Measurements from ENCODE around the gene ALDOB.

The ALDOB gene

DNA sequence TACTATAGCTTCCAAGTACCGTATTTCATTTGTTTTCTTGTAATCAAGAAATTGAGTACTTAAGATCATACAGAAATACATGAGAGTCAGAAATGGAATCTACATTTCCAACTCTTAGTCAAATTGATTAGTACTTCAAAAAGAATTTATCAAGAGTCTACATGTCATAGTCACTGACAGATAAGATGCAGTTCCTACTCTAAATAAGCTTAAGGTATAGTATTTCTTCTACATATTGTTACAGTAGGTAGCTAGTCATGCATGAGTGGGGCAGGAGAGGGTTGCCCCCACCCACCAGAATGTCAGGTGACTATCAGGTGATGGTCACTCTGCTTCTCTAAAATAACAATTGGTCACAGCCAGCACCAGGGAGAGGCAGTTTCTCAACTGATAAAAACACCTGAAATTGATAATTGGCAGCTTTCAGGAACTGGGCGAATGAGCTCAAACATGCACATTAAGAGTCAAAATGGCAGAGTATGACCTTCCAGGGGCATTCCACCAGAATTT lies 53.7 kb downstream of the ALDOB start:
- DNase-seq, result no peak

DNA sequence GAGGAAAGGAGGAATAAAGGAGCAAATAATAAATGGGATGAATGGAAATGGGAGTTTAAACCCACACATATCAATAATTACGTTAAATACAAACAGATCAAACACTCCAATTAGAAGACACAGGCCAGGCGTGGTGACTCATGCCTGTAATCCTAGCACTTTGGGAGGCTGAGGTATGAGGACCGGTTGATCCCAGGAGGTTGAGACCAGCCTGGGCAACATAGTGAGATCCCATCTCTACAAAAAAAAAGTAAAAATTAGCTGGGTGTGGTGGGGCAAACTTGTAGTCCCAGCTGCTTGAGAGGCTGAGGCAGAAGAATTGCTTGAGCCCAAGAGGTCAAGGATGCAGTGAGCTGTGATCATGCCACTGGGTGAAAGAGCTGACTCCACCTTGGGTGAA lies 54.5 kb downstream of the ALDOB start:
- no peak for DNase-seq

DNA sequence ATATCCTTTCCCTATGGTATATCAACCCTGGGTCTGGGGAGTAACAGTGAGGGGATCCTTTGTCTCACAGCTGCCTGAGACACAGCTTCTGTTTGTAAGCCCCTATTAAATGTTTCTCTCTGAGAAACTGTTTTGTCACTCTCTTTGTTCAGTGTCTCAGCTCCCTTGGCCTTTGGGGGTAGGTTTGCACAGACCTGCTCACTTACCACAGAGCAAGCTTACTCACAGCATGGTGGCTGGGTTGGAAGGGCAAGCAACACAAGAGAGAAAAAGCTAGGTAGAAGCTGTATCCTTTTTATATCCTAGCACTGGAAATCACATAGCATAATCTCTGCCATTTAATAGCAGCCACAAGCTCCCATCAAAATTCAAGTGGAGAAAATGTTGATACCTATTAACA lies 55.3 kb downstream of the ALDOB start:
- no peak for DNase-seq

DNA sequence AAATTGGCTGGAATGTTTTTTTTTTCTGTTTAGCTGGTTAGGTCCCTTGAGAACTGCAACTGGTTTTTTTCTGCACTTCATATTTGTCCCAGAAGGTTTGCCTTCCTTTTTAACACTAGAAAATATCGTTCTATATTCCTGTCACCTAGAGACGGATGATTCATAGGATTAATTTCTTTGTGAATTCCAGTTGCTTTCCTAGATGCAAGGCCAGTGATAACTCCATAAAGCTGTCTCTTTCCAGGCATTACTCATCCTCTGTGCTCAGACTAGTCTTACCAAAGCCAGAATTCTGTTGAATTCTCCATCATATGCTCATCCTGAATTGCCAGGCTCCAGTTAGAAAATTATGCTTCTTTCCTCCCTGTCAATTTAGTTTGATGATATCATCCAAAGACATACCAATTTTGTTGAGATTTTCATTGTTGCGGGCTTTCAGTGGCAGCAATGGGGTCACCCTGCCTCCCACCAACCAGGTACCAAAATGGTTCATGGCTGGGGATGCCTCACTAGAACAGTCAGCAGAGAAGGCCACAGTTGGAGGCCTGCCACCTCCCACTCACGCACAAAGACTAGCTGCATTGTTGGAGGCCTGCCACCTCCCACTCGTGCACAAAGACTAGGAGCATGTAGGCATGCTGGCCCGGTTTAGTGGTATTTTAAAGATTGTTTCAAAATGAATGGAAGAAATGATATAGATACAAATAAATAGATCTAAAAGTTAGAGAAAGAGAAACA lies 59.3 kb downstream of the ALDOB start:
- DNase-seq, result no peak

DNA sequence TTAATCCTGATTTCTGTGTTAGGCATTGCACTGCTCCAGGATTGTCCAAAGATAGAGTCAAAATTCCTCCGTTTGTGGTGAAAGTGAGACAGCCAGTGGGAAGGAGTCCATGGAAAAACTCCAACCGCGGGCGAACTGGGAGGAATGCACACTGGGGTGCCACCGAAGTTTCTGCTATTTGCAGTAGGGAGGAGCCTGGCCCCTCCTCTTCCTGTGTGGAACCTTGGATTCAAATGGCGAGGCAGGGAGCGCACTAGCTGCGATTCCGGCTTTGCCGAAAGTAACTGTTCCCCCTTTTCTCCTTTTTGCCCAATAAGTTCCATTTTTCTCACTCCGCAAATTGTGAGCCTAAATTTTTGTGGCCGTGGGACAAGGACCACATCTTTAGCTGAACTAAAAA lies 60.0 kb downstream of the ALDOB start:
- no peak for DNase-seq

DNA sequence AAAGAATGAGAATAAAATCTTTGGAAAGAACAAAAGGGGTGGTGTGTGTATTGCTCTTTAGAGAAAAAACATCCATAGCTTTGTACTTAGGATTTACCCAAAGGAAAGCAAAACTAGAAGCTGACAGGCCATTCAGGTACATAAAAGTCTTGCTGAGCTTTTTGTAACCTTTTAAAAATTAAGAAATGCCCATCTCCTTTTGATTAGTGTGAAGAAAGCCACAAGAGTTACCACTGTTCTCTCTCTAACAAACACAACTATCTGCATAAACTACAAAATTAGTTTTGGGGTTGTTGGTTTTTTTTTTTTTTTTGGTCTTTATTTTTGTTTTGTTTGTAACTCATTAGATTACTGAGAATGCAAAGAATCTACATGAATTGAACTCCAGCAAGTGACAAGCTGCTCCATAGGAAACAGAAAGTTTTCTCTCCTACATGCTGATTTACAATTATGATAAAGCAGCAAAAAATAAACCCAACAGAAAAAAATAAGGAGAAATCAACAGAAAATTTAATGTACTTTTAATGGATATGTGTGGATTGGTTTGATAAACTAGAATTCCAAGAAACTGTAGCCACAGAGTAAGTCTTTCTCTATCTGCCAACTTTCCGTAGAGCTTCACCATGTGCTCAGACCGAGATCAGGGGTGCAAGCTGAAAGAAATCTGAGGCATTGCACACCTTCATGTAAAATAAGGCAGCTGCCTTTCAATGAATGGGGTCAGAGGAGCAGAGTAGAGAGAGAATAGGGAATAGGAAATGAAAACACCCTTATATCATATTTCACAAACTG lies 63.1 kb downstream of the ALDOB start:
- no peak for DNase-seq

DNA sequence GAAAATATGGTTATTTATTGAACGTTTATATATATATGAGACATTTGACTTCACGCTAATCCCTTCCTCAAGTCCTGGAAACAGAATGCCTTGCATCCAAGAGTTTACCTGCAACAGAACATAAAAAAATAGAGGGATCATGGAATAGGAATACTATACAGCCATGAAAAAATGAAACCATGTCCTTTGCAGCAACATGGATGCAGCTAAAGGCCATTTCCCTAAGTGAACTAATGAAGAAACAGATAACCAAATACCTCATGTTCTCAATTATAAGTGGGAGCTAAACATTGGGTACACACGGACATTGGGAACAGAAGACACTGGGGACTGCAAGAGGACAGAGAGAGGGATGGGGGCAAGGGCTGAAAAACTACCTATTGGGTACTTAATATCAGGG lies 63.8 kb downstream of the ALDOB start:
- DNase-seq, result no peak

Data from NCI-H187 treated with DMSO at 0.1 percent for 48 hours (cell line).